OCI-LY7 (cell line): ENCODE measurements around the gene METAP1D. TPM values are rescaled to one million over a fixed set of nuclear protein-coding genes. Genes with fewer than 3 reads are reported as not detected.

Source experiments
- total RNA-seq, 2 experiments: library from RNA; depleted of rRNA in 1 of 2; stranded (reverse); fragments of >200 nt in 1 of 2; shearing (Covaris generic) in 1 of 2; gene quantifications; 2 replicates each; pipeline ENCODE4 v1.2.3, GENCODE V29; 2014 to 2022

Gene METAP1D
- total RNA-seq, 2 experiments from 2014 or later = 11.0 to 11.8 TPM

Other genes starting within 250 kb of the METAP1D start
- gene SLC25A12, start 105.7 kb upstream of the METAP1D start, total RNA-seq (2014; rRNA removed; shearing (Covaris generic)) = 21.0 and 28.1 TPM in 2 replicates
- gene SLC25A12, start 105.7 kb upstream of the METAP1D start, total RNA-seq (2022) = 29.7 and 32.3 TPM in 2 replicates
- 68.6 and 77.5 TPM in 2 replicates for gene HAT1, start 77.5 kb upstream of the METAP1D start, total RNA-seq (2014; rRNA removed; shearing (Covaris generic))
- 92.6 and 96.5 TPM in 2 replicates for gene HAT1, start 77.5 kb upstream of the METAP1D start, total RNA-seq (2022)
- not detected in 2 replicates for gene DLX1, start 85.6 kb downstream of the METAP1D start, total RNA-seq (2014; rRNA removed; shearing (Covaris generic))
- not detected in 2 replicates for gene DLX1, start 85.6 kb downstream of the METAP1D start, total RNA-seq (2022)
- gene DLX2, start 102.9 kb downstream of the METAP1D start, total RNA-seq (2014; rRNA removed; shearing (Covaris generic)) = 0.22 TPM in 1 of 2 replicates, not detected in the other
- gene DLX2, start 102.9 kb downstream of the METAP1D start, total RNA-seq (2022) = not detected in 2 replicates